HG03095 (cell line): ENCODE measurements around the gene ZNF106.

Source experiments
- ATAC-seq: cut with Tn5 transposase; IDR thresholded peaks from one replicate; pipeline ENCODE4 v1.9.1; 2021; ENCODE audit warnings: moderate library complexity; ENCODE audit not compliant: unreplicated experiment

The ZNF106 gene

DNA sequence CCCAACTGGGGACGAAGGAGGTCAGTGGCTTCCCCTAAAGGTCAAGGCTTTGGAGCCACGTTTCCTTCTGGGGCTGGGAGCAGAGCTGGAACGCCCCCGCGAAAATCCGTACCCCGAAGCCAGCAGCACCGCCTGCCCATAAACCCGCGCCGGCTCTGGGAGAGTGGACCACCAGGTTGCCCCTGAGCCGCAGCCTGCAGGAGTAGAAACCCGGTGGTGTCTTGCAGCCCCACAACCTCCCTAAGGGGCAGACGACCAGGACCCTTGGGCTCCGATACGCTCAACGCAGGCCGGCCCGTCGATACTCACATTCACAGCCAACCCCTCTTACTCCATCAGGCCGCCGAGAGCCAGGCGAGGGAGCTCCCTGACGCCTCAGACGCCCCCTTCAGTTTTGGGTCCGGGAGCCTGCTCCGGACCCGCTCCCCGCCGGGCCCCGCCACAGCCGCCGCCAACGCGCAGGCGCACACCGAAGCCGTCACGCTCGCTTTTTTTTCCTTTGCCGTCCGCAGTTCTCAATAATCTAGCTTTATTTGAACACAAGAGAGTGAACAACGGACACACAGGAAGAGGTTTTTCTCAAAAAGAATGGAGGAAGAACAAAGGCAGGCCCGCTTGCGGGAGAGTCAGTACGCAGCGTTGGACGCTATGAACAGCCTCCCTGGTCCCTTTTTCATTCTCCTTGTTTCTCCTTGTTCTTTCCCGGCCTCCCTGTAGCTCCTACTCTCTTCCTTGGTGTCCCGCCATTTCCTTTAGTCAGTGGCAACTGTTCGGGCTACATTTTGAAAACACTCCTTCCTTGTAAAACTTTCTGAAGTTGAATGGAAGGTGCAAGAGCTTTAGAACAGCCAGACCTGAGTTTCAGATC lies at the start of gene ZNF106:
Gene ZNF106, minus strand, starts transcription at position 471 of the 868 bp plus-strand sequence. CDS start 18,852 bp downstream, outside the sequence.
- ATAC-seq = no peak

DNA sequence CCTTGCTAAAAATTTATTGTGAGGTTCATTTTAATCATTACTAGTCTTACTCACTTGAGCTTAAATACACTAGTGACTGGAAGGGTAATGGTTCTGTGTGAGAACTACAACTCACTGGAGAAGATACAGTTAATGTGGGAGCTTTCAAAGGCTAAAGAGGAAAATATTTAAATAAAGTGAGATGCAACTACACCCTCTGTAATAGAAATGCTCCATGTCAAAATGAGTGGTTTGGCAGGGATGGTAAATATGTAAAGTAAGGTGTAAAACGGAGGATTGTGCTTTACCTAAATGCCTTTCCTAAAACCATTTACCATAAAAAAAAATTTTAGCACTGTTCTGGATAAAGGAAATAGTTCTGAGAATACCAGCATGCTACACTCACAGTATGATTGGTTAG lies 42.3 kb upstream of the ZNF106 start:
- ATAC-seq = no peak

DNA sequence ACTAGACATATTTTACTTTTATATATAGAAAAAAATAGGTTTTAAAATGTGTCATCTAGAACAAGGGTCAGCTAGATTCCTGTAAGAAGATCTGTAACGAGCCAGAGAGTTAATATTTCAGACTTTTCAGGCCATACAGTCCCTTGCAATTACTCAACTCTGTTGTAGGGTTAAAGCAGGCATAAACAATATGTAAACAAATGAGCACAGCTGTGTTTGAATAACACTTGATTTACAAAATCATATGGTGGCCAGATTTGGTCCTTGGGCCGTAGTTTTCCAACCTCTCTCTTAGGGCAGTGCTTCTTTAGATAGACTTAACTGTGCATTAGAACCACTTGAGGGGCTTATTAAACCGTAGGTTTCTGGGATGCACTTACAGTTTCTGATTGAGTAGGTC lies 38.0 kb upstream of the ZNF106 start:
- no peak for ATAC-seq

DNA sequence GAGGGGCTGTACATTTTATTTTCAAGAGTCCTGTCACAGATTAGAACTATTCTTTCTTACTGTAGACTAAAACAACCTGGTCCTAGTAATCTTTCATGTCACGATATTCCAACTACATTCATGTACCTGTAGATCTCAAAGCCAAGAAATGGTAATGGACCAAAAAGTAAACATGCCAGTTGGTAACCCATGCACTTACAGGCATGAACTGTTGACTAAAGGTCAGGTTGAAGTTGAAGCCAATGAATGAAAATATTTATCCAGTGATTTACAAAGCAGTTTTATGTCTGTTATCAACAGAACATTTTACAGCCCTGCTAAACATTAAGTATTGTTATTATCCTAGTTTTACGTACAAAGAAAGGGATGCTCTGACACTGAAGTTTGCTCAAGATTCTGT lies 32.4 kb upstream of the ZNF106 start:
- ATAC-seq = no peak

DNA sequence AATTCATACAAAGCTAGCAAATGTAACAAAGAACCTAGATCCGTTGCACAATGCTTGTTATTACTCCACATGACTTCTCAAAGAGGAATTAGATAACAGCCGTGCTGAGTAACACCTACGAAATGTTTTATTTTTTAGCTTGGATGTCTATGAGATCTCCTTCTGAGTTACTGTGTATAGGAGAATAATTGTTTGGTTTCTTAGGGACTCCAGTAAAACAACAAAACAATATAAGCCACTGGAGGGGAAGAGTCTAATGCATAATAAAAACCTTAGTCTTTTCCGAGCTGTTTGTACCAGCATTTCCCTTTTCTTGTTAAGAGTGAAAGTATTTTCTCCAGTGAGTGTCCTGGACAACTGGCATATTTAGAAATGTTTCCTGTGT lies 20.1 kb upstream of the ZNF106 start:
- ATAC-seq = no peak

DNA sequence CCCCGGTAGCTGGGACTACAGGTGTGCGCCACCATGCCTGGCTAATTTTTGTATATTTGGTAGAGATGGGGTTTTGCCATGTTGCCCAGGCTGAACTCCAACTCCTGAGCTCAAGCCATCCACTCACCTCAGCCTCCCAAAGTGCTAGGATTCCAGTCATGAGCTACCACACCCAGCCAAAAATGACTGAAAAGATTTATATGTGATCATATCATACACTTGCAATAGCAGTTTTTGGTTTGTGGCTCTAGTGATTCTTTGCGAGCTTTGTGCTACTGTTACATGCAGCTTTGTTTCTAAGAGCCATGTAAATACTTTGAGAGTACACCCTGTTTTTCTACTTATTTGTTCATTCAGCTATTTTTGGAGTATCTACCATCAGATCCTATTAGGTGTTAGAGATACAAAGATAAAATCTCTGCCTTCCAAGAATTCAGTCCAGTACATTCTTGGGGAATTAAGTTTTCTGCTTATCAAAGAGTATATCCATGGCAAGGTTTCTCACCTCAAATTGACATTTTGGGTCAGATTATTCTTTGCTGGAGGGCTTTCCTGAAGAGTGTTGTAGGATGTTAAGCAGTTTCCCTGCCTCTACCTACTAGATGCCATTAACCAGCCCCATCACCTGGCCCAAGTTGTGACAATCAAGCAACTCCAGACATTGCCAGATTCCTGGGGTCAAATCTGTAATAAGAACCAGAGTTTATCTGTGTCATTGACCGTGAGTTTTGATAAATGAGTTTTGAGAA lies 19.5 kb upstream of the ZNF106 start:
- ATAC-seq = no peak

DNA sequence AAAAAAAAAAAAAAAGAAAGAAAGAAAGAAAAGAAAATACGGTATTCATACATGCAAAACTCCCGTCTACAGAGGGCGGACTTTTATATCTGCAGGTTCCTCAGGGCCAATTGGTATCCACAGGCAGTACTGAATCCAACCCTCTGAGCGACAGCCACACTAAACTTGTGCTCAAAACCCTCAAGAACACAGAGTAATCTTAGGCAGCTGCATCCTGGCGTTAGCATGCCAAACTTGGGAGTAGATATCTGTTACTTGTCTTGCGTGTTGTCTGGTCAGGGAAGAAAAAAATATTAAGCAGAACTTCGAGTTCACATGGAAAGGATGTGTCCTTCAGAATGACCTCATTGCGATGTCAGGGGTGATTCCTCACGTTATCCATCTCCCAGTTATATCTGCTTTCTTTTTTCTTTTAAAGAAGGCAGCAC lies 17.3 kb upstream of the ZNF106 start:
- ATAC-seq = no peak

DNA sequence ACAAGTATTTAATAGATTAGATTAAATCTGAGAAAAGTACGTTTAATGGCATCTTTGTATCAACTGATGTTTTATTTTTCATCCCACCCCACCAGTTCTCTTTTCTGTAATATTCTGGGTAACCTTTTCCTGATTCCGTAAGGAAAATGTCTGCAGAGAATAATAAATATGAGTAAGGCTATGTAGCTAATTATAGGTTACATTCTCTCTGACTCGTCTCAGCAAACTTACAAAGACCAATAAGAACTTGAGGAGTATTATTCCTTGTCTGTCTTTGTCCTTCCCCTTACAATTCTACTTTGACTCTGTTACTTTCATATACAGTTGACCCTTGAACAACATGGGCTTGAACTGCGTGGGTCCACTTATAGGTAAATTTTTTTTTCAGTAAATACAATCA lies 16.6 kb upstream of the ZNF106 start:
- ATAC-seq = no peak

DNA sequence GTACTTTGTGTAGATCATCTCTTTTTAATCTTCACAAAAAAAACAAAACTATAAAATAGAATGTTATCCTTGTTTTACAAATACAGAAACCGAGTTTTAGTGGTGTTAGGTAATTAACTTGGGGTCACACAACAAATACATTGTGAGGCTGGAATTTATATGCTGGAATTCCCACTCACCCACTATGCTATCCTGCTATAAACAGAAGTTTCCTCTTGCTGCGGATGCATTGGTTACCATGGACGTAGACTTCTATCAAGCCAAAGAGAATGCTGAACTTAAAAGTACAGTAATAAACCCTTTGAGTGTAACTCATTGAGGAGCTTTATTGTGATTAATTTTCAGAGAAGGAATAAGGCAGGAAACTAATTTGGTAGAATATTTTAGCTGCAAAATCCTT lies 13.7 kb upstream of the ZNF106 start:
- no peak for ATAC-seq

DNA sequence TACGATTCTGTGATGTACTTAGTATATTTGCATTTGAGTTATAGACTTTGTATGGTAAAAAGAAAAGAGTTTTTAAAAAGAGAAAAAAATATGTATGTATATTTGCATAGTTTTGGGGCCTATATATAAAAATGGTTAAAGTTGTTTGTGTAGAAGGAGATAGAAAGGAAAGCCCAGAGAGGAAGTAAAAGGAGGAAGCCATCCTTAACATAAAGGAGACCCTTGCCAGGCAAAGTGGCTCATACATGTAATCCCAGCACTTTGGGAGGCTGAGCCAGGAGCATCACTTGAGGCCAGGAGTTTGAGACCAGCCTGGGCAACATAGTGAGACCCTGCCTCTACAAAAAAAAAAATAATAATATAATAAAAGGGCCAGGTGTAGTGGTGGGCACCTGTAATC lies 12.9 kb upstream of the ZNF106 start:
- ATAC-seq = no peak

DNA sequence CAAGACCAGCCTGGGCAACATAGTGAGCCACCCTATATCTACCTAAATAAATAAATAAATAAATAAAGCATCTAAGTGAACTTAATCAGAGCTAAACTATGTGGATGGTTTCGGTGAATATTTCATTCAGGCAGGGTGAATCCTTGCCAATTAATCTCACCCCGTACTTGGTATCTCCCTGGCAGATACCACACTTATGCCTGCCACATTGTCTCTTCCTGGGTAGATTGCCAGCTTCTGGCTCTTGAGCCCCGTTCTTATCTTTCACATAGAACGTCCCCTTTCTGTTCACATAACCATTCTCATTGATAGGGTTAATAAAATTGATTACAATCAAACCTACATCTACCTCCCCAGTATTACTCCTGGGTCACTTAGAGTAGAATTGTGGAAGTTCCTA lies 11.5 kb upstream of the ZNF106 start:
- ATAC-seq = no peak

DNA sequence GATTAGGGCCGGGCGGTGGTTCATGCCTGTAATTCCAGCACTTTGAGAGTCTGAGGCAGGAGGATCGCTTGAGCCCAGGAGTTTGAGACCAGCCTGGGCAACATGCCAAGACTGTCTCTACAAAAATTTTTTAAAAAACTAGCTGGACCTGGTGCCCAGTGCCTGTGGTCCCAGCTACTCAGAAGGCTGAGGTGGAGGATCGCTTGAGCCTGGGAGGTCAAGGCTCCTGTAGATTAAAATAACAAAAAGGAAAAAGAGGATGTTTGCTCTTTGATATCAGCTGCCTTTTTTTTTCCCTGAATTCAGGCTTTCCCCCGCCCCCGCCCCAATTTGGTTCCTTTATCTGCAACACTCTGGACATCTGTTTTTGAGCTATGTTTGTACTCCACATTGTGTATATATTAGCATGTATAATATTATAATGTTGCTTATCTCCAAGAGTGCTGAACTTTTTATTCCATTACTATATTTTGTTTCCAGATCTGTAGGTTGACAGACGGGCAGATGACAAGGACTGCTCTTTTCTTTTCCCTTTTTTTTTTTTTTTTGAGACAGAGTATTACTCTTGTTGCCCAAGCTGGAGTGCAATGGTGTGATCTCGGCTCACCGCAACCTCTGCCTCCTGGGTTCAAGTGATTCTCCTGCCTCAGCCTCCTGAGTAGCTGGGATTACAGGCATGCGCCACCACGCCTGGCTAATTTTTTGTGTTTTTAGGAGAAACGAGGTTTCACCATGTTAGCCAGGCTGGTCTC lies 9.1 kb upstream of the ZNF106 start:
- ATAC-seq = no peak

DNA sequence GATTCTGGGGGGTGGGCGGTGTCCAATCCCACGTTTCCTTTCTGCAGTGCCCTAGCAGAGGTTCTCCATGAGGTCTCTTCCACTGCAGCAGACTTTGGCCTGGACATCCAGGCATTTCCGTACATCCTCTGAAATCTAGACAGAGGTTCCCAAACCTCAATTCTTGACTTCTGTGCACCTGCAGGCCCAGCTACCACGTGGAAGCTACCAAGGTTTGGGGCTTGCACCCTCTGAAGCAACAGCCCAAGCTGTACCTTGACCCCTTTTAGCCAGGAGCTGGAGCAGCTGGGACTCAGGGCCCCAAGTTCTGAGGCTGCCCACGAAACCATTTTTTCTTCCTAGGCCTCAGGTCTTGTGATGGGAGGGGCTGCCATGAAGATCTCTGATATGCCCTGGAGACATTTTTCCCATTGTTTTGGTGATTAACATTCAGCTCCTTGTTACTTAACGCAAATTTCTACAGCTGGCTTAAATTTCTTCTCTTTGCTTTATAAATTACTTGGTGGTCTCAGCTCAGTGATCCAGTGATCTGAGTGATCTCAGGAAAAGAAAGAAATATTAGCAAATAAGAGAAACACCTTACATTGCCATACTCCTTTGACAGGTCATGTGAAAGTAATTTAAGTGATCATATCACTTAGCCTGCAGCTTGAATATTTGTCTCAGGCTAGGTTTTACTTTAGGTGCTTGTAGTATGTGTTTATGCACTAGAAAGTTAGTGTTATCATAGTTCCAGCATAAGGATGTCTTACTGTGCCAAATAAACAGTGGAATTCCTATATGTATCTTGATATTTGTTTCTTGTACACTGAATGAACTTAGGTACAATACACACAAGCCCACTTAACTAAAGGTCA lies 7.5 kb upstream of the ZNF106 start:
- no peak for ATAC-seq

DNA sequence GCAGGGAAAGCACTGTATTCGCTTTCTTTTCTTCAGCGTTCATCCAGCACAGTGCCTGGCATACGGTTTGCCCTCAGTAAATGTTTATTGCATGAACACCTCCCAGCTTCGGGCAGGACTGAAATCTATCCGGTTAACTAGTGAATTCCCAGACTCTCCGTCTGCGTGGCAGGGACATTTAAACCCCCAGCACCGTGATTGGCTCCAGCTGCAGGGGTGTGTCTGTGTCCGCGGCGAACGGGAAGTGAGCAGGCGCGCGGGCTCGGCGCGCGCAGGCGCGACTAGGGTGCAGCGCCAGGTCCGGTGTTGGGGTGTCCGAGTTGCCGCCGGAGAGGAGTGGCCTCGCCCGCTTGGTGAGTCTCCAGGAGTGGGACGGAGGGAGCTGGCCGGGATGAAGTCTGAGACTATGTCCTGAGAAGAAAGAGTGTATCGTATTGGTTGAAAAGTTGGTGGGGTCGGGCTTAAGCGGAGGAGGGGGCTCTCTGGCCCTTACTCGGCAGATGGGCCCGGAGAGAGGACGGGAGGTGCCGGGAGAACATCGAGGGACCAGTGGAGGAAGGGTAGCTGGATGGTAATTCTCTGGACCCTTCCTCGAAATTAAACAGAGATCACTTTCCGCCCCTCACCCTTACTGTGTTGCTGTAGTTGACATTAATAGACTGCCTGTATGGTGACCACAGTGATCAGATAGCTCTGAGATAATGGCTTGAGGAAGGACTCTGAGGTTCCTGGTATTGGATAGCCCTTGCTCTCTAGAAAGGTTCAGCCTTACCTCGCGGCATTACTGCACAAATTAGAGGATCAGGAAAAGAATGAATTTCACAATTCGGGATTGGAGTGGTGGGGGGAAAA lies 4.6 kb upstream of the ZNF106 start, which contains the start of gene SNAP23:
Gene SNAP23, plus strand, starts transcription at position 274 of the 852 bp plus-strand sequence. CDS start 16,213 bp downstream, outside the sequence.
- peak; percentile 68 for ATAC-seq

DNA sequence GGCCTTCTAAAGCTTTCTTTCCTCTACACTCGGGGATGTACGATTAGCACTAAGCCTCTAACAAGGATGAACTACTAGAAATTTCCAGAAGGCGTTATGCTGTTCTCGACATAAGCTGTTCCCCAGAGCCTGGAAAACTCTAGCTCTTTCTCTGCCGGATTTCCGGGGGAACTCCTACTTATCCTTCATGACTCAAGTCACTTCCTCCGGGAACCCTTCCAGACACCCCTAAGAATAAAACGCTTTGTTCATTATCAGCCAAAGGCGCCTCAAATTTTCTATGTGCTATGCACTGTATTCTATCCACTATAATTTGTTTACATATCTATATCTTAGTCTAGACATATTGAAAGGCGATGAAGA lies 4.0 kb upstream of the ZNF106 start:
- ATAC-seq = no peak

DNA sequence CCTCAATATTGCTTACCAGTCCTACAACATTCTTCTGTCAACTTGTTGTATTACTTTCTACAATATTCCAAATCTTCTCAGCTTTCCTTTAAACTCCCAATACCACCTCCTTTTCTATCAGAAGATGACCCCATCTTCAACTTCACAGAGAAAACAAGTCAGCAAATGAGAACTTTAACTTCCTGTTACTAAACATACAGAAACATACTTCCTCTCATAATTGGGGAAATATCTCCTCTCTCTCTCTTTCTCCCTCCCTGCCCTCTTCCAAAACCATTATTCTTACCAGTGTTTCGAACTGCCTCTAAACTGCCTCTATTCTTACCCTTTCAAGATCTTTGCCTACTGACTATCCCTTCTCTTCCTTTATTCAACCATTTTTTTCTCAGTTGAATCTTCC lies 2.7 kb upstream of the ZNF106 start:
- no peak for ATAC-seq

DNA sequence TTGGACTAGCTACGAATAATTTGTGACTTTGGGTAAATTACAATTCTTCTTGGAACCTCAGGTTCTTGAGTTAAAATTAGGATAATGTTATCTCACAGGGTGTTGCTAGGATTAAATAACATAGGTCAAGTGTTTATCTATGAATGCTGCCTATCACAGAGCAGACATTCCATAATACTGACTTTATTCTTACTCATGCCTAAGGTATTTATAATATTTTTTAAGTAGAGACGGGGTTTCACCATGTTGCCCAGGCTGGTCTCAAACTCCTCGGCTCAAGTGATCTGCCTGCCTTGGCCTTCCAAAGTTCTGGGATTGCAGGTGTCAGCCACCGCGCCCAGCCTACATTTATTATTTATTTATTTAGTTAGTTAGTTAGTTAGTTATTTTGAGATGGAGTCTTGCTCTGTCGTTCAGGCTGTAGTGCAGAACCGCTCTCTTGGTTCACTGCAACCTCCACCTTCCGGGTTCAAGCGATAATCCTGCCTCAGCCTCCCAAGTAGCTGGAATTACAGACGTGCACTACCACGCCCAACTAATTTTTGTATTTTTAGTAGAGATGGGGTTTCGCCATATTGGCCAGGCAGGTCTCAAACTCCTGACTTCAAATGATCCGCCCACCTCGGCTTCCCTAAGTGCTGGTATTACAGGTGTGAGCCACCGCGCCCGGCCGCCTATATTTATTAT lies 741 bp upstream of the ZNF106 start:
- no peak for ATAC-seq

DNA sequence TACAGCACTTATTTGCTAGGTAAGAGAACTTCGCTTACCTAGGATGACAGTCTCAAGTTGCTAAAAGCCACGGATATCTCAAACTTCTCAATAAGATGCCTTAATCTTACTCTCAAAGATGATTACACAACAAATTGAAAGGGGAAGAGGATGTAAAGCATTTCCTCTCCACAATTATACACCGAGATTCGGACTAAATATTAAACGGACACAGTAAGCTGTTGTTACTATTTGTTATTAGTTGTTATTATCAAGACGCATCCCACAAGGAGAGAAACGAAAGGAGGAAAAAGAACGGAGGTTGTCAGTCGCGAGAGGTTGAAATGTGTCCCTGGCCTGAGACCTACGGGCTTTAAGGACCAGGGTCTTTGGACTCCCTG lies 660 bp downstream of the ZNF106 start:
- ATAC-seq = no peak

DNA sequence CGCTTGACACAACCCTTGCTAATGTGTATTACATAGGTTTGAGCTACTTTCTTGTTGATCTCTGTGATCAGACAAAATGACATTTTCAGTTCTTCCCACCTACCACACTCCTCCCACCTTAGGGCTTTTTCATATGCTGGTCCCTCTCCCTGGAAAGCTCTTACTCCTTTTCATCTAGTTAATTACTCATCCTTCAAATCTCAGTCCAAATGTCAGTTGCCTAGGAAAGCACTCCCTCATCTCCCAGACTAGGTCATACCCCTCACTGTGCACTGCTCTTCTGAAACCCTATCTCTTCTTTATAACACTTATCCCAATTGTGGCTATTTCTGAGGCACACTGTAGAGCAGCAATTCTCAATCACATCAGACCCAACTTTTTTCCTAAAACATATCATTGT lies 7.3 kb downstream of the ZNF106 start:
- ATAC-seq = no peak
